ENCODE results near the gene FCGBP.

The FCGBP gene

DNA sequence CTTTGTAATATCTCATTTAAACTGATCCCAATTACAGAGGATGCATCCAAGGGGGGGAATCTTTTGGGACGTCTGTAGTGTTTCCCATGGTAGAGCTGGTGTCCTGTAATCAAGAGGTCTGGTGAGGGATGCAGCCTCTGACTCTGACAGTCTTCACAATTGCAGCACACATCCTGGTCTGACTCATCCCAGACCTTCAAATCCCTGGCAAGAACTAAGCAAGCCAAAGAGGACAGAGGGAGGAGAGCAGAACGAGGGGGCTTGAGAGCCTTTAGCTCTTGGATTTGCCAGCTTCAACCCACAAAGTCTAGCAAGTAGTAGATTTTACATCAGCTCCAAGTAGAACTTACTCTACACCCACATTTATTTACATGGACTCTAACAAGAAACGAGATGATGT, 17.3 kb upstream of the FCGBP start:
- Histone ChIP-seq H3K27ac (no peak overlapping the region), H3K4me3 (ENCODE audit: low read depth, low read length) (no peak overlapping the region), H3K36me3 (no peaks in the 10 kb centered on the region), H3K9me3 (ENCODE audit: severe bottlenecking) (no peaks in the 10 kb centered on the region), H3K27me3 (ENCODE audit: insufficient read depth, low read depth, severe bottlenecking) (peaks cover 12% of the 10 kb centered on the region)
- DNase-seq: no peak
- TF ChIP-seq, protein P1, sequence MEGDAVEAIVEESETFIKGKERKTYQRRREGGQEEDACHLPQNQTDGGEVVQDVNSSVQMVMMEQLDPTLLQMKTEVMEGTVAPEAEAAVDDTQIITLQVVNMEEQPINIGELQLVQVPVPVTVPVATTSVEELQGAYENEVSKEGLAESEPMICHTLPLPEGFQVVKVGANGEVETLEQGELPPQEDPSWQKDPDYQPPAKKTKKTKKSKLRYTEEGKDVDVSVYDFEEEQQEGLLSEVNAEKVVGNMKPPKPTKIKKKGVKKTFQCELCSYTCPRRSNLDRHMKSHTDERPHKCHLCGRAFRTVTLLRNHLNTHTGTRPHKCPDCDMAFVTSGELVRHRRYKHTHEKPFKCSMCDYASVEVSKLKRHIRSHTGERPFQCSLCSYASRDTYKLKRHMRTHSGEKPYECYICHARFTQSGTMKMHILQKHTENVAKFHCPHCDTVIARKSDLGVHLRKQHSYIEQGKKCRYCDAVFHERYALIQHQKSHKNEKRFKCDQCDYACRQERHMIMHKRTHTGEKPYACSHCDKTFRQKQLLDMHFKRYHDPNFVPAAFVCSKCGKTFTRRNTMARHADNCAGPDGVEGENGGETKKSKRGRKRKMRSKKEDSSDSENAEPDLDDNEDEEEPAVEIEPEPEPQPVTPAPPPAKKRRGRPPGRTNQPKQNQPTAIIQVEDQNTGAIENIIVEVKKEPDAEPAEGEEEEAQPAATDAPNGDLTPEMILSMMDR (IDR thresholded peaks at IDR 0.05; ENCODE audit: low read depth, low read length): no peak

DNA sequence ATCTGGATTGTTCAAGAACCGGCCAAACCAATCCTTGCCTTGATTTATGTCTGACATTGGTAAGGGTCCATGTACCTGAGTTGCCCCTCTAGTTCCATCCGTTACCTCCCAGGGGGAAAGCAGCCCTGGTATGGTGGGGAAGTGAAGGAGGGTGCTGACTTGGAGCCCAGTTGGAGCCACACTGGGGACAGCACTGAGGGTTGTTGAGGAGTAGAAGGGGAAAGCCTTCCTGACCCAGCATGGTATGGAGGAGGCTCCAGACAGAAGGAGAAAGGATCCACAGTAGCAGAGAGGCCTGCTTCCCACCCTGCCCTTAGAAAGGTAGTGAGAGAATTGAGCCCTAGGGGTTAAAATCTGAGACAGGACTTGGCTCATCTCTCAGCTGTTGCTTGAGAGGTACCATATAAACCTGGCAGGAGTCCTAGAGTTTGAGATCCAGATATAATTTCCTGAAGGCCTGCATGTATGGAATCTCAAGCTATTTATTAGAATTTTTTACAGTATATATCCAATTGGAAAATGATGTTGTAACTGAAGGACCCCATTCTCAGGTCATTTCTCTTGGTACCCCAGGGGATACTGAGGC, 16.7 kb upstream of the FCGBP start:
- H3K36me3 ChIP-seq: no peaks in the 10 kb centered on the region
- peaks cover 12% of the 10 kb centered on the region for H3K27me3 ChIP-seq (ENCODE audit: insufficient read depth, low read depth, severe bottlenecking)
- H3K4me3 ChIP-seq (ENCODE audit: low read depth, low read length): no peak overlapping the region
- no peak overlapping the region for H3K27ac ChIP-seq
- DNase-seq: no peak
- TF ChIP-seq, protein P1 (IDR thresholded peaks at IDR 0.05; ENCODE audit: low read depth, low read length): no peak
- H3K9me3 ChIP-seq (ENCODE audit: severe bottlenecking): no peaks in the 10 kb centered on the region

- TF ChIP-seq, protein P1 (IDR thresholded peaks at IDR 0.05; ENCODE audit: low read depth, low read length): no peak
- Histone ChIP-seq H3K9me3 (ENCODE audit: severe bottlenecking) (no peaks in the 10 kb centered on the region), H3K36me3 (no peaks in the 10 kb centered on the region), H3K27ac (no peak overlapping the region), H3K4me3 (ENCODE audit: low read depth, low read length) (no peak overlapping the region), H3K27me3 (ENCODE audit: insufficient read depth, low read depth, severe bottlenecking) (peaks cover 12% of the 10 kb centered on the region)
- no peak for DNase-seq
Observed at GRCh38 chr19:39949026-39949747, 14.8 kb upstream of the FCGBP start.

- DNase-seq: no peak
- TF ChIP-seq, protein P1 (IDR thresholded peaks at IDR 0.05; ENCODE audit: low read depth, low read length): no peak
- Histone ChIP-seq H3K4me3 (ENCODE audit: low read depth, low read length) (no peak overlapping the region), H3K9me3 (ENCODE audit: severe bottlenecking) (no peaks in the 10 kb centered on the region), H3K36me3 (no peaks in the 10 kb centered on the region), H3K27ac (no peak overlapping the region), H3K27me3 (ENCODE audit: insufficient read depth, low read depth, severe bottlenecking) (no peaks in the 10 kb centered on the region)
Observed at GRCh38 chr19:39946532-39946931, 12.1 kb upstream of the FCGBP start.

DNA sequence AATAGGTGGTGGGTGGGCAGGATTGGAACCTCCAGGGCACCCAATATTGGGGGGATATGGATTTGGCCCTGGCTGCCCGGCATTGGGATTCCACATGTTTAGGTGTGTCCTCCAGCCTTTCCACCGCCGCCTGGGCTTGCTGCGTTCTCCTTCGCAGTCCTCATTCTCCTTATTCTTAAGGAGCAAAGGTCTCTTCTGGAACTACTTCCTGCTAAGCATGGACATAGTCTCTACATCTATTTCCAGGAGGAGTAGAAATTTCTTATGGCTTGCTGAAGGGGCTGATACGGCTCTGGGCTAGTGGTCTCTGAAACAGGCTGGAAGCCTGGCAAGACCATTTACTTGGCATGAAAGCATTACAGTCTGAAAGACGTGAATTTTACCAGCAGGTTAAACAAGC, 9.2 kb upstream of the FCGBP start:
- no peaks in the 10 kb centered on the region for H3K36me3 ChIP-seq
- peaks cover 5% of the 10 kb centered on the region for H3K9me3 ChIP-seq (ENCODE audit: severe bottlenecking)
- no peak overlapping the region for H3K27ac ChIP-seq
- H3K27me3 ChIP-seq (ENCODE audit: insufficient read depth, low read depth, severe bottlenecking): no peaks in the 10 kb centered on the region
- no peak for DNase-seq
- TF ChIP-seq, protein P1 (IDR thresholded peaks at IDR 0.05; ENCODE audit: low read depth, low read length): no peak
- no peak overlapping the region for H3K4me3 ChIP-seq (ENCODE audit: low read depth, low read length)

Data from WERI-Rb-1 (cell line).